Neural cell (in vitro differentiated cells): ENCODE measurements around the gene CFTR. TPM values are rescaled to one million over a fixed set of nuclear protein-coding genes. Genes with fewer than 3 reads are reported as not detected.

Experiments
- H2AFZ ChIP-seq: fragments of 200-600, 300-800 bp; sonication (generic), shearing (Covaris generic); 2 replicates; pipeline ENCODE4 v1.6.0; 2014; ENCODE audit warnings: low read depth, mild to moderate bottlenecking, antibody characterized with exemption, low read length, moderate library complexity
- H3F3A ChIP-seq: fragments of 200-600 bp; shearing (Covaris generic); 2 replicates; pipeline ENCODE4 v1.6.1; 2016; ENCODE audit warnings: mild to moderate bottlenecking, moderate library complexity, mixed read lengths, antibody characterized with exemption, low read length; ENCODE audit not compliant: insufficient read depth, poor library complexity, severe bottlenecking
- H3K27ac ChIP-seq: fragments of 200-600, 300-800 bp; sonication (generic), shearing (Covaris generic); 2 replicates; pipeline ENCODE4 v1.5.1; 2014; ENCODE audit warnings: mild to moderate bottlenecking, low read length, moderate library complexity
- H3K27me3 ChIP-seq: fragments of 300-800, 200-600 bp; sonication (generic), shearing (Covaris generic); 2 replicates; pipeline ENCODE4 v1.6.0; 2014; ENCODE audit warnings: mild to moderate bottlenecking, low read depth, low read length, moderate library complexity; ENCODE audit not compliant: insufficient read depth
- H3K36me3 ChIP-seq: fragments of 300-800, 200-600 bp; sonication (generic), shearing (Covaris generic); 2 replicates; pipeline ENCODE4 v1.5.1; 2014; ENCODE audit warnings: mild to moderate bottlenecking, antibody characterized with exemption, low read length, moderate library complexity; ENCODE audit not compliant: insufficient read depth
- H3K4me2 ChIP-seq: fragments of 300-800, 200-600 bp; sonication (generic), shearing (Covaris generic); 2 replicates; pipeline ENCODE4 v1.6.0; 2014; ENCODE audit warnings: mild to moderate bottlenecking, low read length
- H3K4me3 ChIP-seq: fragments of 300-800, 200-600 bp; sonication (generic), shearing (Covaris generic); 2 replicates; pipeline ENCODE4 v1.5.1; 2014; ENCODE audit warnings: mild to moderate bottlenecking, low read length, moderate library complexity
- H3K79me2 ChIP-seq: fragments of 200-600 bp; shearing (Covaris generic); replicated peaks from 2 replicates; pipeline ENCODE4 v1.6.0; 2014; ENCODE audit warnings: mild to moderate bottlenecking, low read length, moderate library complexity; ENCODE audit not compliant: insufficient read depth
- H3K9ac ChIP-seq: fragments of 300-800, 200-600 bp; sonication (generic), shearing (Covaris generic); 2 replicates; pipeline ENCODE4 v1.6.1; 2016; ENCODE audit warnings: mild to moderate bottlenecking, low read length, mixed read lengths
- H3K9me2 ChIP-seq: fragments of 200-600 bp; shearing (Covaris generic); 2 replicates; pipeline ENCODE4 v1.6.1; 2016; ENCODE audit warnings: mild to moderate bottlenecking, low read length, mixed read lengths; ENCODE audit not compliant: insufficient read depth
- H3K9me3 ChIP-seq: fragments of 200-600, 300-800 bp; sonication (generic), shearing (Covaris generic); 2 replicates; pipeline ENCODE4 v1.6.1; 2016; ENCODE audit warnings: mild to moderate bottlenecking, mixed run types, low read length, moderate library complexity, mixed read lengths
- H4K20me1 ChIP-seq: fragments of 200-600 bp; shearing (Covaris generic); 2 replicates; pipeline ENCODE4 v1.6.1; 2016; ENCODE audit warnings: mild to moderate bottlenecking, mixed run types; ENCODE audit not compliant: insufficient read depth
- EP300 ChIP-seq: fragments of 450-650 bp; conservative IDR thresholded peaks from 2 replicates; pipeline ENCODE4 v1.6.1; 2014; ENCODE audit warnings: antibody characterized with exemption, mild to moderate bottlenecking, moderate library complexity; ENCODE audit not compliant: poor library complexity, severe bottlenecking
- EZH2 ChIP-seq: fragments of 200-600, 300-800 bp; shearing (Covaris generic), sonication (generic); IDR thresholded peaks from 2 replicates; pipeline ENCODE4 v1.6.1; 2014; ENCODE audit warnings: antibody characterized with exemption, low read length, borderline replicate concordance, mild to moderate bottlenecking; ENCODE audit not compliant: insufficient read depth, poor library complexity, severe bottlenecking
- MXI1 ChIP-seq: fragments of 450-650 bp; conservative IDR thresholded peaks from 2 replicates; pipeline ENCODE4 v1.6.1; 2014; ENCODE audit warnings: antibody characterized with exemption, mild to moderate bottlenecking; ENCODE audit not compliant: poor library complexity, severe bottlenecking
- POLR2AphosphoS5 ChIP-seq: IDR thresholded peaks from 2 replicates; pipeline ENCODE4 v1.6.1; 2012
- RAD21 ChIP-seq: fragments of 450-650 bp; conservative IDR thresholded peaks from 2 replicates; pipeline ENCODE4 v1.6.1; 2014; ENCODE audit warnings: antibody characterized with exemption, mild to moderate bottlenecking, moderate library complexity
- SMC3 ChIP-seq: fragments of 450-650 bp; conservative IDR thresholded peaks from 2 replicates; pipeline ENCODE4 v1.6.1; 2014; ENCODE audit warnings: antibody characterized with exemption, mild to moderate bottlenecking, moderate library complexity; ENCODE audit not compliant: poor library complexity
- TAF1 ChIP-seq: IDR thresholded peaks from 2 replicates; pipeline ENCODE4 v1.6.1; 2012; ENCODE audit warnings: low read depth
- polyA plus RNA-seq: library from polyadenylated mRNA; depleted of rRNA; stranded (reverse); fragments of >200 nt; gene quantifications from 2 replicates; pipeline ENCODE4 v1.2.3, GENCODE V29; 2014
- TF ChIP-seq, protein P1 (sequence below): fragments of 450-650 bp; IDR thresholded peaks from 2 replicates; pipeline ENCODE4 v1.5.1; 2014; ENCODE audit warnings: antibody characterized with exemption, mild to moderate bottlenecking, moderate library complexity; ENCODE audit not compliant: poor library complexity, severe bottlenecking
- TF ChIP-seq, protein P2 (sequence below): IDR thresholded peaks from 2 replicates; pipeline ENCODE4 v1.6.1; 2012; ENCODE audit warnings: borderline replicate concordance

Gene CFTR
- polyA plus RNA-seq, 1 donor from 2014 or later: not detected

- no peaks in the 10 kb centered on the region for H3F3A ChIP-seq
- H3K9me3 ChIP-seq: no peaks in the 10 kb centered on the region
- H3K4me2 ChIP-seq: no peak overlapping the region
- no peaks in the 10 kb centered on the region for H3K27me3 ChIP-seq
- H3K36me3 ChIP-seq: no peaks in the 10 kb centered on the region
- H2AFZ ChIP-seq: no peak overlapping the region
- H3K9ac ChIP-seq: no peak overlapping the region
- H3K79me2 ChIP-seq: no peaks in the 10 kb centered on the region
- no peak overlapping the region for H3K4me3 ChIP-seq
- H3K27ac ChIP-seq: no peak overlapping the region
- TF ChIP-seq, protein P1, sequence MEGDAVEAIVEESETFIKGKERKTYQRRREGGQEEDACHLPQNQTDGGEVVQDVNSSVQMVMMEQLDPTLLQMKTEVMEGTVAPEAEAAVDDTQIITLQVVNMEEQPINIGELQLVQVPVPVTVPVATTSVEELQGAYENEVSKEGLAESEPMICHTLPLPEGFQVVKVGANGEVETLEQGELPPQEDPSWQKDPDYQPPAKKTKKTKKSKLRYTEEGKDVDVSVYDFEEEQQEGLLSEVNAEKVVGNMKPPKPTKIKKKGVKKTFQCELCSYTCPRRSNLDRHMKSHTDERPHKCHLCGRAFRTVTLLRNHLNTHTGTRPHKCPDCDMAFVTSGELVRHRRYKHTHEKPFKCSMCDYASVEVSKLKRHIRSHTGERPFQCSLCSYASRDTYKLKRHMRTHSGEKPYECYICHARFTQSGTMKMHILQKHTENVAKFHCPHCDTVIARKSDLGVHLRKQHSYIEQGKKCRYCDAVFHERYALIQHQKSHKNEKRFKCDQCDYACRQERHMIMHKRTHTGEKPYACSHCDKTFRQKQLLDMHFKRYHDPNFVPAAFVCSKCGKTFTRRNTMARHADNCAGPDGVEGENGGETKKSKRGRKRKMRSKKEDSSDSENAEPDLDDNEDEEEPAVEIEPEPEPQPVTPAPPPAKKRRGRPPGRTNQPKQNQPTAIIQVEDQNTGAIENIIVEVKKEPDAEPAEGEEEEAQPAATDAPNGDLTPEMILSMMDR: no peak
- TF ChIP-seq EP300: no peak
- TF ChIP-seq SMC3: no peak
- TF ChIP-seq, protein P2, sequence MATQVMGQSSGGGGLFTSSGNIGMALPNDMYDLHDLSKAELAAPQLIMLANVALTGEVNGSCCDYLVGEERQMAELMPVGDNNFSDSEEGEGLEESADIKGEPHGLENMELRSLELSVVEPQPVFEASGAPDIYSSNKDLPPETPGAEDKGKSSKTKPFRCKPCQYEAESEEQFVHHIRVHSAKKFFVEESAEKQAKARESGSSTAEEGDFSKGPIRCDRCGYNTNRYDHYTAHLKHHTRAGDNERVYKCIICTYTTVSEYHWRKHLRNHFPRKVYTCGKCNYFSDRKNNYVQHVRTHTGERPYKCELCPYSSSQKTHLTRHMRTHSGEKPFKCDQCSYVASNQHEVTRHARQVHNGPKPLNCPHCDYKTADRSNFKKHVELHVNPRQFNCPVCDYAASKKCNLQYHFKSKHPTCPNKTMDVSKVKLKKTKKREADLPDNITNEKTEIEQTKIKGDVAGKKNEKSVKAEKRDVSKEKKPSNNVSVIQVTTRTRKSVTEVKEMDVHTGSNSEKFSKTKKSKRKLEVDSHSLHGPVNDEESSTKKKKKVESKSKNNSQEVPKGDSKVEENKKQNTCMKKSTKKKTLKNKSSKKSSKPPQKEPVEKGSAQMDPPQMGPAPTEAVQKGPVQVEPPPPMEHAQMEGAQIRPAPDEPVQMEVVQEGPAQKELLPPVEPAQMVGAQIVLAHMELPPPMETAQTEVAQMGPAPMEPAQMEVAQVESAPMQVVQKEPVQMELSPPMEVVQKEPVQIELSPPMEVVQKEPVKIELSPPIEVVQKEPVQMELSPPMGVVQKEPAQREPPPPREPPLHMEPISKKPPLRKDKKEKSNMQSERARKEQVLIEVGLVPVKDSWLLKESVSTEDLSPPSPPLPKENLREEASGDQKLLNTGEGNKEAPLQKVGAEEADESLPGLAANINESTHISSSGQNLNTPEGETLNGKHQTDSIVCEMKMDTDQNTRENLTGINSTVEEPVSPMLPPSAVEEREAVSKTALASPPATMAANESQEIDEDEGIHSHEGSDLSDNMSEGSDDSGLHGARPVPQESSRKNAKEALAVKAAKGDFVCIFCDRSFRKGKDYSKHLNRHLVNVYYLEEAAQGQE: no peak
- no peak for TF ChIP-seq MXI1
- no peak for TF ChIP-seq RAD21
- no peak for TF ChIP-seq EZH2
- H3K9me2 ChIP-seq: no peaks in the 10 kb centered on the region
- H4K20me1 ChIP-seq: no peaks in the 10 kb centered on the region
Observed at GRCh38 chr7:117600911-117601310, 121.1 kb downstream of the CFTR start.

DNA sequence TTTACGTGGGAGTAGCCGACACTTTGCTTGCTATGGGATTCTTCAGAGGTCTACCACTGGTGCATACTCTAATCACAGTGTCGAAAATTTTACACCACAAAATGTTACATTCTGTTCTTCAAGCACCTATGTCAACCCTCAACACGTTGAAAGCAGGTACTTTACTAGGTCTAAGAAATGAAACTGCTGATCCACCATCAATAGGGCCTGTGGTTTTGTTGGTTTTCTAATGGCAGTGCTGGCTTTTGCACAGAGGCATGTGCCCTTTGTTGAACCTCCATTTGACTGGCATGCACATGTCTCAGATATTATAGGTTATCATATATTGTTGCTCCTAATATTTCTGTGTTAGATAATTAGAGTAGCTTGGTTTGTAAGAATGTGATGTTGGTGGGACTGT lies 123.8 kb downstream of the CFTR start:
- Histone ChIP-seq H3K9me3 (no peaks in the 10 kb centered on the region), H3F3A (no peaks in the 10 kb centered on the region), H2AFZ (no peak overlapping the region), H3K9ac (no peak overlapping the region), H3K4me3 (no peak overlapping the region), H3K79me2 (no peaks in the 10 kb centered on the region), H3K36me3 (no peaks in the 10 kb centered on the region), H4K20me1 (no peaks in the 10 kb centered on the region), H3K27me3 (no peaks in the 10 kb centered on the region), H3K4me2 (no peak overlapping the region), H3K9me2 (no peaks in the 10 kb centered on the region), H3K27ac (no peak overlapping the region)
- TF ChIP-seq TAF1 (no peak), RAD21 (no peak), SMC3 (no peak), POLR2AphosphoS5 (no peak), MXI1 (no peak), EP300 (no peak), EZH2 (no peak)
- TF ChIP-seq, protein P1: no peak
